GM12873 (cell line): ENCODE data around the gene ELK3.

Experiments used
- TF ChIP-seq, protein P1 (sequence below): IDR thresholded peaks from 2 replicates; pipeline ENCODE4 v1.5.1; 2012; ENCODE audit warnings: low read depth, mild to moderate bottlenecking, moderate library complexity, low read length, control low read depth; ENCODE audit not compliant: insufficient read depth; ENCODE audit errors: missing control alignments

Gene ELK3

DNA sequence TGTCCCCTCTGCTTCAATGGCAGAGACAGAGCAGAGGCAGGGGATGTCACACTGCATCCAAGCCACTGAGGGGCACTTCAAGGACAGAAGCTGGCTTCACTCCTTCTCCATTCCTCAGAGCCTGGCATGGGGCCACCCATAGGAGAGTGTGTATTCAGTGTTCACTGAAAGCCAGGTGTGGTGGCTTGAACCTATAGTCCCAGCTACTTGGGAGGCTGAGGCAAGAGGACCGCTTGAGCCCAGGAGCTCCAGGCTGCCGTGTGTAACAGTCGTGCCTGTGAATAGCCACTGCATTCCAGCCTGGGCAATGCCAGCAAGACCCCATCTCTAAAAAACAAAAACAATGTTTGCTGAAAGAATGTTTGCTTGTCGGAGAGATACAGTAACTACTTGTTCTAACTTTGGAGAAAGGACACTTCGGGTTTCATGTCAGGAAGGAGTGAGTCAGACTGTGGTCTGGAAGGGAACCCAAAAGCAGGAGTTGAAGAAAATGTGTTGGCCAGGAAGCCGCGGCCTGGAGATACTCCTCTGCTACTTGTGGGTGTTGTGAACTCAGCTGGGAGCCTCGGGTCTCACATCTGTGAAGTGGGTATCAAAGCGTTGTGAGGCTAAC is 43.4 kb downstream of the ELK3 start:
- TF ChIP-seq, protein P1, sequence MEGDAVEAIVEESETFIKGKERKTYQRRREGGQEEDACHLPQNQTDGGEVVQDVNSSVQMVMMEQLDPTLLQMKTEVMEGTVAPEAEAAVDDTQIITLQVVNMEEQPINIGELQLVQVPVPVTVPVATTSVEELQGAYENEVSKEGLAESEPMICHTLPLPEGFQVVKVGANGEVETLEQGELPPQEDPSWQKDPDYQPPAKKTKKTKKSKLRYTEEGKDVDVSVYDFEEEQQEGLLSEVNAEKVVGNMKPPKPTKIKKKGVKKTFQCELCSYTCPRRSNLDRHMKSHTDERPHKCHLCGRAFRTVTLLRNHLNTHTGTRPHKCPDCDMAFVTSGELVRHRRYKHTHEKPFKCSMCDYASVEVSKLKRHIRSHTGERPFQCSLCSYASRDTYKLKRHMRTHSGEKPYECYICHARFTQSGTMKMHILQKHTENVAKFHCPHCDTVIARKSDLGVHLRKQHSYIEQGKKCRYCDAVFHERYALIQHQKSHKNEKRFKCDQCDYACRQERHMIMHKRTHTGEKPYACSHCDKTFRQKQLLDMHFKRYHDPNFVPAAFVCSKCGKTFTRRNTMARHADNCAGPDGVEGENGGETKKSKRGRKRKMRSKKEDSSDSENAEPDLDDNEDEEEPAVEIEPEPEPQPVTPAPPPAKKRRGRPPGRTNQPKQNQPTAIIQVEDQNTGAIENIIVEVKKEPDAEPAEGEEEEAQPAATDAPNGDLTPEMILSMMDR: no peak

DNA sequence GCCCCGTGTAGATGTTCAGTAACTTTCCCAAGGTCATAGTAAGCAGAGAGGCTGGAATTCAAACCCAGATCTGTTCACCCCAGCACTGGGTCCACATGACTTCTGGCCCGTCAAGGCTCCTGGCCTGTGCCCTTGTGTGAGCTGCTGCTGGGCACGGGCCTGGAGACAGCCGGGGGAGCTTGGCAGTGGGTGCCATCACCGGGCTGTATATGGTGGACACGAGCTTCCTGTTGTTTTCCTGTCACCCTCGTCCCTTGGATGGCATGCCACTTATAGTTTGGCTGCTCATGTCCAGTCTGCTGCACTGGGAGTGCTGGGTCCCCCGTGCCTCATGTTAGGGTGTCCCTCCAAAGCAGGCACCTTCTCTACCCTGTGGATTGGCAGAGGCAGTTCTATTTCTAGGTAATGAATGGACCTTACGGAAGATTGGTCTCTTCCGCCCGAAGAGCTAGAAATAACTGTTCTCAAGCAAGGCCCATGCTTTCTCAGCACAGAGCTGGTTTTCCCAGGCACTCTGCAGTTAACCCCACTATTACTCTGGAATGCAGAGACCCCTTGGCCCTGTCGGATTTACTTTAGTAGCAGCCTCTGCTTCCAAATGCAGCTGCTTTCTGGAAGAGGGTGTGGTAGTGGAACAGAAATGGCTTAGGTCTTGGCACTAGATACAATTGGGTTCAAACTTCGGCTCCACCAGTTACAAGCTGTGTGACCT is 44.3 kb downstream of the ELK3 start:
- TF ChIP-seq, protein P1: no peak

DNA sequence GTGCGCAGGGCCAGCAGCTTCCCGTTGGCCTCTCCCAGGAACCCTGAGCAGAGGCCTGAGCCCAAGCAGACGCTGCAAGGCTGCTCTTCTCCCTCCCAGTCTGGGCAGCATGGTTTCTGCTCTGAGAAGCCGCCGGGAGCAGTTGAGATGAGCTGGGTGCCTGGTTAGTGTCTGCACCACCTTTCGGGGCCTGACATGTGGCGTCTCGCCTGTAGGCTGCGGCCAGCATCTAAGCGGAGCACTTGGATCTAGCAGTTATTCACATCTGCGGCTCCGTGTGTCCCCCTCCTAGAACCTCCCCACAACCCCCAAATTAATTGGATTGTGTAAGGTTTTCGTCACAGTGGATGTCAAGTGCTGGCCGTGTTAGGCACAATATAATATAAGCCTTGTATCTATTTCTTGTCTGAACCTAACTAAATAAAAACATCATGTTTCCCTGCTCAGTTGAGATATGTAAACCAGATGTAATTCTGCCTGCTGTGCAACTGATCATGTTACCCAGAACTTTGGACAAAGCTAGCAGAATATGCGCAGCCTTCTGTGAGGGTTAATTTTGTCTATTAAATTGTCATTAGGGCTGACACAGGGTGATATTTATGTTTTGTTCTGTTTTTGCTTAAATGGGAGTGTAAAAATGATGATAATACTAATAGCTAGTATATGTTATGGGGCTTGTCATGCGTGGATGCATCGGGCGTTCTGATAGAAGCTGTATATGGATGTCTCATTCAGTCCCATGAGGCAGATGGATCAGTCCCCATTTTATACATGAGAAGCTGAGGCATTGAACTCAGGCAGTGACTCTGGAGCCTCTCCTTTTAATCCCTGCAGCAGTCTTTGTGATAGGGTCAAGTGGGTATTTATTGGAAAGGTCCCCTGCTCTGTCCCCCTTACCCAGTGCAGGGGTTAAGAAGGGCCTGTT is 45.8 kb downstream of the ELK3 start:
- TF ChIP-seq, protein P1: no peak

DNA sequence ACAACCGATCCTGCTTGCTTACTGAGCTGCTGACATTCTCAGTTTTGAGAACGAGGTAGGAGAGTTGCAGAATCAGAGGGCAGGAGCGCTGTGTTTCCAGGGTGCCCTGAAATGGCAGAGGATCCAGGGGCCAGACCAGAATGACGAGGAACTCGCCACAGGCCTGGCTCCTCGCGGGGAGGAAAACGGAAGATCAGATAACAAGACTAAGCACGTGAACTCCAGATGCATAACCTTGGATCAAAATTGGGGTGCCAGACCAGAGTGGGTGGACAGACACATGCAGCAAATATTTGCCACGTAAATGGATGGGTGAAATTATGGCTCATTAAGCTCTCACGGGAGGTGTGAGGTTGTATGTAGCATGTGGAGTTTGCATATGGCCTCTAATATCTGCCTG is 46.5 kb downstream of the ELK3 start:
- TF ChIP-seq, protein P1: no peak

DNA sequence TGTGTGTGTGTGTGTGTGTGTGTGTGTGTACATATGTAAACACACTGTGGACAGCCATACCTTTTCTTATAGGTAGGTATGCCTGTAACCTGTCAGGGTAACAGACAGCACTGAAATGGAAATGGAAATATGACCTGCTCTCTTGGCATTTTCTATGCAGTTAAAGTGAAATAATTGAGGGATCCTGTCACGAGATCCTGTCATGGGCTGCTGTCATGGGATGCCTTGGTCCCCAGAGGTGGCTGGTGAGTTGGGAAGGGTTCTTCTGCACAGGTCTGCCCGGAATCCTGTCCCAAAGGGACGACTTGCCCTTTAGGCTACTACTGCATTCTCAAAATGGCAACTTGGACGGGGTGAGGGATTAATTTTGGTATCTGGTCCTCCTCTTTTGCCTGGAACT is 47.3 kb downstream of the ELK3 start:
- TF ChIP-seq, protein P1: no peak

DNA sequence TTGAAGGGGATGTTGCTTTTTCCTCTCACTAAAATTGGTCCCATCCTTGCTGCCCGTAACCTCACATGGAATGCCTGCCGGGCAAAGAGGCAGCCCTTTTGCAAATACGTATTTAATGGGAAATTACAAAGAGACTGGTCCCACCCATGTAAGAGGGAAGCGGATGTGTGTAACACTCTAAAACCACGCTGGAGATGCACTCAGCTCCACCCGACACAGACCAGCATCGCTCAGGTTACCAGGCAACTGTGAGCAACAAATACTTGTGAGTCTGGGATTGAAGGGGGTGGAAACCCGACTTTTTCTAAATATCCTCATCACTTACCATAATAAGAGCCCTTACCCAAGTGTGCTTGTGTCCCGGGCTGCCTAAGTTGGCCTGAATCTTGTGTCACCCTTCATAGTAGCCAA is 47.7 kb downstream of the ELK3 start:
- TF ChIP-seq, protein P1: no peak

DNA sequence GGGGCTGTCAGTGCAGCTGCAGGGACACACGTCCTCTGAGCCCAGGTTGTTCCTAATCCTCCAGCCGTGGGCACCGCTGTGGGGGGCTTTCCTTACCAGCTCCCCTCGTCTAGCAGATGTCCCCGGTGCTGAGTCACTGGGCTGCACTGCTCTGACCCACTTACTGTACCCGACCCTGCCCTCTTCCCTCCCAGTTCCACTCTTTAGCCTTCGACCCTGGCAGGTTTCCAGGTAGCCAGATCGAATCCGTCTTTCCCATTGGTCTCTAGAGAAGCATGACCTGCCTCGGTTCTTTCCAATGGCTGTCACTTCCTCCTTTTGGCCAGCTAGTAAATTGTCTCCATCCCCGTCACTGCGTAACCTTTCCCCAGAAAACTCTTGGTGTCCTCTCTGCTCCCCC is 48.4 kb downstream of the ELK3 start:
- TF ChIP-seq, protein P1: no peak
